Activated T-cell treated with anti-CD3 and anti-CD28 coated beads, Interleukin-2, amount 50 U/mL, for 48 hours (primary cell): ENCODE data around the gene CYTH1.
"Not testable (repeated sequence)": the region's sequence is repeated elsewhere in the genome, so short reads cannot be mapped to it uniquely, and the experiment has no call there.

Experiments used
- DNase-seq, 2 experiments: peaks; one replicate each; pipeline ENCODE4 v3.0.0-alpha.2; 2020

The CYTH1 gene

GRCh38 chr17:78753316-78754250, 28.5 kb downstream of the CYTH1 start:
- DNase-seq = peak in 1 of 2 experiments; percentile 59

- no peak for DNase-seq
Observed at GRCh38 chr17:78751447-78752161, 30.5 kb downstream of the CYTH1 start.

GRCh38 chr17:78751000-78751399, 31.1 kb downstream of the CYTH1 start:
- not testable (repeated sequence) for DNase-seq

- DNase-seq = peak; percentile 77 to 83
Observed at GRCh38 chr17:78748730-78749317, 33.2 kb downstream of the CYTH1 start.

GRCh38 chr17:78748048-78748729, 33.9 kb downstream of the CYTH1 start:
- DNase-seq = peak; percentile 67 to 68

- no peak for DNase-seq
Observed at GRCh38 chr17:78747488-78747887, 34.6 kb downstream of the CYTH1 start.

- DNase-seq = no peak
Observed at GRCh38 chr17:78746949-78747269, 35.2 kb downstream of the CYTH1 start.

GRCh38 chr17:78746263-78746948, 35.7 kb downstream of the CYTH1 start:
- no peak for DNase-seq

- no peak for DNase-seq
Observed at GRCh38 chr17:78745407-78746088, 36.5 kb downstream of the CYTH1 start.

GRCh38 chr17:78742901-78743300, 39.2 kb downstream of the CYTH1 start:
- no peak for DNase-seq

- no peak for DNase-seq
Observed at GRCh38 chr17:78741644-78742284, 40.3 kb downstream of the CYTH1 start.

- no peak for DNase-seq
Observed at GRCh38 chr17:78739331-78739931, 42.6 kb downstream of the CYTH1 start.

- DNase-seq = no peak
Observed at GRCh38 chr17:78738698-78739097, 43.4 kb downstream of the CYTH1 start.

- peak in 1 of 2 experiments; percentile 17 for DNase-seq
Observed at GRCh38 chr17:78738278-78738677, 43.8 kb downstream of the CYTH1 start.

- no peak for DNase-seq
Observed at GRCh38 chr17:78737332-78737731, 44.7 kb downstream of the CYTH1 start.

- DNase-seq = peak; percentile 71 to 76
Observed at GRCh38 chr17:78736526-78737079, 45.5 kb downstream of the CYTH1 start.

GRCh38 chr17:78735832-78736525, 46.1 kb downstream of the CYTH1 start:
- peak in 1 of 2 experiments; percentile 21 for DNase-seq

- DNase-seq = peak in 1 of 2 experiments; percentile 50
Observed at GRCh38 chr17:78734793-78735641, 47.1 kb downstream of the CYTH1 start.

- DNase-seq = no peak
Observed at GRCh38 chr17:78732354-78732753, 49.7 kb downstream of the CYTH1 start.
